H9 (cell line): ENCODE measurements around the gene PPP4R2. TPM values are rescaled to one million over a fixed set of nuclear protein-coding genes. Genes with fewer than 3 reads are reported as not detected.

Source experiments
- DNase-seq: peaks from one replicate; pipeline ENCODE4 v3.0.0-alpha.2; 2017
- H2AFZ ChIP-seq: one replicate; pipeline ENCODE4 v1.6.1; 2013; ENCODE audit warnings: mild to moderate bottlenecking, low read length, control low read depth, moderate library complexity
- H2AK5ac ChIP-seq: 2 replicates; pipeline ENCODE4 v1.6.1; 2013; ENCODE audit warnings: low read length, control low read depth, mixed read lengths; ENCODE audit not compliant: insufficient read length
- H2BK120ac ChIP-seq: one replicate; pipeline ENCODE4 v1.6.1; 2013; ENCODE audit warnings: low read depth, mild to moderate bottlenecking, low read length, control low read depth, inconsistent platforms; ENCODE audit not compliant: poor library complexity, severe bottlenecking
- H2BK12ac ChIP-seq: 2 replicates; pipeline ENCODE4 v1.6.1; 2013; ENCODE audit warnings: low read length, control low read depth, mixed read lengths, low read depth; ENCODE audit not compliant: insufficient read length
- H2BK15ac ChIP-seq: 2 replicates; pipeline ENCODE4 v1.6.1; 2013; ENCODE audit warnings: low read depth, low read length, control low read depth
- H2BK20ac ChIP-seq: one replicate; pipeline ENCODE4 v1.6.1; 2013; ENCODE audit warnings: low read depth, mild to moderate bottlenecking, low read length, control low read depth, inconsistent platforms; ENCODE audit not compliant: poor library complexity, severe bottlenecking
- H2BK5ac ChIP-seq: 2 replicates; pipeline ENCODE4 v1.6.1; 2013; ENCODE audit warnings: low read length, control low read depth, mixed read lengths; ENCODE audit not compliant: insufficient read length
- H3K14ac ChIP-seq: 2 replicates; pipeline ENCODE4 v1.6.1; 2013; ENCODE audit warnings: low read length, control low read depth; ENCODE audit not compliant: insufficient read depth
- H3K18ac ChIP-seq: 2 replicates; pipeline ENCODE4 v1.6.1; 2013; ENCODE audit warnings: low read depth, mild to moderate bottlenecking, mixed read lengths, low read length, control low read depth; ENCODE audit not compliant: insufficient read length
- H3K23ac ChIP-seq: 2 replicates; pipeline ENCODE4 v1.6.1; 2013; ENCODE audit warnings: low read length, control low read depth, mixed read lengths, low read depth; ENCODE audit not compliant: insufficient read length
- H3K23me2 ChIP-seq: 2 replicates; pipeline ENCODE4 v1.6.1; 2013; ENCODE audit warnings: low read depth, mild to moderate bottlenecking, mixed read lengths, low read length, control low read depth; ENCODE audit not compliant: insufficient read length, poor library complexity, severe bottlenecking
- H3K27ac ChIP-seq: 2 replicates; pipeline ENCODE4 v1.5.1; 2013; ENCODE audit warnings: low read length, control low read depth, mixed read lengths, low read depth; ENCODE audit not compliant: insufficient read length
- H3K27me3 ChIP-seq: 2 replicates; pipeline ENCODE4 v1.6.1; 2013; ENCODE audit warnings: low read length, control low read depth, inconsistent platforms; ENCODE audit not compliant: insufficient read depth
- H3K4ac ChIP-seq: 2 replicates; pipeline ENCODE4 v1.6.1; 2013; ENCODE audit warnings: low read depth, mild to moderate bottlenecking, control low read depth, inconsistent platforms, low read length, moderate library complexity
- H3K4me1 ChIP-seq: 2 replicates; pipeline ENCODE4 v1.6.1; 2013; ENCODE audit warnings: low read length, control low read depth, inconsistent platforms; ENCODE audit not compliant: insufficient read depth
- H3K4me2 ChIP-seq: 2 replicates; pipeline ENCODE4 v1.6.1; 2013; ENCODE audit warnings: low read length, control low read depth, mixed read lengths; ENCODE audit not compliant: insufficient read length, insufficient read depth
- H3K56ac ChIP-seq: 2 replicates; pipeline ENCODE4 v1.6.1; 2013; ENCODE audit warnings: low read depth, mild to moderate bottlenecking, mixed read lengths, low read length, control low read depth; ENCODE audit not compliant: insufficient read length
- H3K79me1 ChIP-seq: 2 replicates; pipeline ENCODE4 v1.6.1; 2013; ENCODE audit warnings: low read depth, mild to moderate bottlenecking, moderate library complexity, low read length, control low read depth, inconsistent platforms; ENCODE audit not compliant: insufficient read depth, poor library complexity, severe bottlenecking
- H3K79me2 ChIP-seq: 2 replicates; pipeline ENCODE4 v1.6.1; 2013; ENCODE audit warnings: low read length, control low read depth, inconsistent platforms; ENCODE audit not compliant: insufficient read depth
- H3K9ac ChIP-seq: 2 replicates; pipeline ENCODE4 v1.6.1; 2013; ENCODE audit warnings: low read length, control low read depth, mixed read lengths; ENCODE audit not compliant: insufficient read length; ENCODE audit errors: extremely low read depth
- H3K9me3 ChIP-seq: one replicate; pipeline ENCODE4 v1.6.1; 2013; ENCODE audit warnings: low read depth, low read length, inconsistent platforms; ENCODE audit not compliant: control insufficient read depth
- H3T11ph ChIP-seq: one replicate; pipeline ENCODE4 v1.6.1; 2013; ENCODE audit warnings: mild to moderate bottlenecking, low read length, control low read depth, inconsistent platforms
- H4K20me1 ChIP-seq: one replicate; pipeline ENCODE4 v1.6.1; 2013; ENCODE audit not compliant: control insufficient read depth, insufficient read length, insufficient read depth
- H4K5ac ChIP-seq: 2 replicates; pipeline ENCODE4 v1.6.1; 2013; ENCODE audit warnings: low read depth, mild to moderate bottlenecking, mixed read lengths, low read length, control low read depth; ENCODE audit not compliant: insufficient read length
- H4K8ac ChIP-seq: replicated peaks from 2 replicates; pipeline ENCODE4 v1.6.1; 2013; ENCODE audit warnings: low read length, control low read depth, mixed read lengths, low read depth; ENCODE audit not compliant: insufficient read length
- H4K91ac ChIP-seq: 2 replicates; pipeline ENCODE4 v1.6.1; 2013; ENCODE audit warnings: low read depth, mild to moderate bottlenecking, moderate library complexity, mixed read lengths, low read length, control low read depth; ENCODE audit not compliant: insufficient read length
- H3K27ac Mint-ChIP-seq, 3 experiments: 2 replicates in 2 of 3; 3 replicates in 1 of 3; pipeline ENCODE4 v1.8.0; 2020 to 2021; ENCODE audit warnings: mixed read lengths in 3 of 3, mild to moderate bottlenecking in 1 of 3, moderate library complexity in 1 of 3
- H3K27me3 Mint-ChIP-seq: 2 replicates; pipeline ENCODE4 v1.8.0; 2021; ENCODE audit warnings: low read depth, mild to moderate bottlenecking, moderate library complexity, mixed read lengths
- H3K36me3 Mint-ChIP-seq, 3 experiments: 2 replicates in 2 of 3; 3 replicates in 1 of 3; pipeline ENCODE4 v1.8.0; 2020 to 2021; ENCODE audit warnings: low read depth in 3 of 3, mixed read lengths in 3 of 3; ENCODE audit not compliant: insufficient read depth in 1 of 3
- H3K4me1 Mint-ChIP-seq, 2 experiments: 2 replicates each; pipeline ENCODE4 v1.8.0; 2020; ENCODE audit warnings: mixed read lengths in 2 of 2
- H3K4me3 Mint-ChIP-seq, 2 experiments: 2 replicates in 1 of 2; 3 replicates in 1 of 2; pipeline ENCODE4 v1.8.0; 2020 to 2021; ENCODE audit warnings: mild to moderate bottlenecking in 2 of 2, mixed read lengths in 2 of 2, moderate library complexity in 1 of 2
- H3K9me3 Mint-ChIP-seq, 2 experiments: 2 replicates in 1 of 2; 3 replicates in 1 of 2; pipeline ENCODE4 v1.8.0; 2020; ENCODE audit warnings: mild to moderate bottlenecking in 2 of 2, mixed read lengths in 2 of 2, moderate library complexity in 1 of 2
- CTCF ChIP-seq: fragments of 200-600 bp; sonication (generic); conservative IDR thresholded peaks from 3 replicates; pipeline ENCODE4 v1.8.0; 2021; ENCODE audit warnings: antibody characterized with exemption, mild to moderate bottlenecking
- WGBS: extraction: QIAGEN DNeasy Blood & Tissue Kit; methylation state at CpG from one replicate; pipeline ENCODE4 v1.1.7; 2013; ENCODE audit warnings: missing lambda C conversion rate, low lambda C conversion rate, mixed read lengths; ENCODE audit not compliant: insufficient read length; ENCODE audit errors: extremely low coverage; 5-methylcytosine and 5-hydroxymethylcytosine counted together
- total RNA-seq: library from RNA; stranded (reverse); gene quantifications from 2 replicates; pipeline ENCODE4 v1.2.1, GENCODE V29; 2021

Gene PPP4R2
- total RNA-seq, 1 experiment from 2014 or later, result 132 TPM

- Histone ChIP-seq H3K18ac (no peak overlapping the region), H3K27me3 (no peaks in the 10 kb centered on the region), H3K56ac (no peak overlapping the region), H4K8ac (no peak overlapping the region), H2BK120ac (no peak overlapping the region), H2AFZ (no peak overlapping the region), H3K4me2 (no peak overlapping the region), H3T11ph (no peak overlapping the region), H3K27ac (no peak overlapping the region), H4K20me1 (no peaks in the 10 kb centered on the region), H4K91ac (no peak overlapping the region), H4K5ac (no peak overlapping the region), H2AK5ac (no peak overlapping the region), H3K4ac (no peak overlapping the region), H2BK20ac (no peak overlapping the region), H3K9ac (no peak overlapping the region), H3K9me3 (no peaks in the 10 kb centered on the region), H3K79me1 (no peaks in the 10 kb centered on the region), H2BK15ac (no peak overlapping the region), H3K4me1 (no peaks in the 10 kb centered on the region; the same call in 1 of the 2 replicates), H2BK5ac (no peak overlapping the region), H2BK12ac (no peak overlapping the region), H3K14ac (no peak overlapping the region), H3K23me2 (no peaks in the 10 kb centered on the region), H3K79me2 (no peaks in the 10 kb centered on the region), H3K23ac (no peak overlapping the region)
- no peaks in the 10 kb centered on the region for H3K36me3 Mint-ChIP-seq
- WGBS, result no CpG with 5 or more reads among the region's 5 CpGs
- no peaks in the 10 kb centered on the region for H3K9me3 Mint-ChIP-seq
- peaks cover 12 to 28% of the 10 kb centered on the region in 2 experiments for H3K4me1 Mint-ChIP-seq
- H3K27ac Mint-ChIP-seq, result no peak overlapping the region
- no peak for TF ChIP-seq CTCF
- no peak for DNase-seq
- no peak overlapping the region for H3K4me3 Mint-ChIP-seq
- H3K27me3 Mint-ChIP-seq, result peaks cover 1% of the 10 kb centered on the region; the same call in 1 of the 2 replicates
Observed at GRCh38 chr3:72959336-72959735, 37.3 kb upstream of the PPP4R2 start.
